ENCODE measurements around the gene PSD2.

The PSD2 gene

DNA sequence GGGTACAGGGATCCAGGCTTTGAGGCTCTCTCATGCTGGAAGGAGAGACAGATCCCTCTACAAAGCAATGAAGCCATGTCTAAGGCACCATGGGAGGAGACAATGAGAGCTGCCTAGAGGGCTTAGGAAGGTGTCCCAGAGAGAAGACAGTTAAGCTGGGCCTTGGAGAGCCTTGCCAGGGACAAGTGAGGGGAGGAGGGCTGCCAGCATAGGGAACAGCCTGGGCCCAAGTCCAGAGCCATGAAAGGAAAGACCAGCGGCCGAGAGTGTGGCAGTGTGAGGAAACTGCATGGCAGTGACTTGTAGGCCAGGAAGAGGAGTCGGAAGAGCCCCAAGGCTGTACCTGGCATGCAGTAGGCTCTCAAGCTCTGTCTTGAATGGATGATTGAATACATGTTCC is 88.5 kb downstream of the PSD2 start:
- DNase-seq: no peak

GRCh38 chr5:139884734-139885133 is 89.1 kb downstream of the PSD2 start:
- DNase-seq: no peak

DNA sequence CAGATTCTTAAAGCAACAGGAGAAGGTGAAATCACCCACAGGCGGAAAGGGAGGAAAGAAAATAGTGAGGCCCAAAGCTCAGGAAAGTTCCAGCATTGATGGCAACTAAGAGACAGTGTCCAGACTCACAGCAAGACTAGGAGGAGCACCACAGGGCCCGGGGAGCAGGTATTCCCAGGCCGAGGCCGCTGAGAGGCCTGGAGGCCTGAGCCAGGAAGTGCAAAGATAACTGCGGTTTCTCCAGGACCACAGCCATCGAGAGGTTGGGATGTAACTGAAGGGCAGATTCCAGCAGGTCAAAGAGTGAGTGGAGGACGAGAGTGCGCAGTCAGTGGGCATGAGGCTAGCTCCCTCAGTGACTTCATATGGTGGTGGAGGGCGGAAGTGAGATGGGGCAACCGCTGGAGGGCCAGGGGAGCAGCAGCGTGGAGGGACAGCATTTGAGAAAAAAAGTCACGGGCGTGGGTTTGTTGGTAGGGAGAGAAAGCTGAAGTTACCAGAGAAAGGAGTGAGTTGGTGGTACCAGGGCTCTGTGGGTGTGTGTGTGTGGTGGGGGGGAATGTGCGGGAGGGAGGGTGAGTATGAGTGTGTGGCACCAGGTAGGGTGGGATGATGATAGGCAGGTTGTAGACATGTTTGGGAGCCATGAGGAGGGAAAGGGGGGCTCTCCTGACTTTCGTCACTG is 89.7 kb downstream of the PSD2 start:
- no peak for DNase-seq

GRCh38 chr5:139885857-139886208 is 90.2 kb downstream of the PSD2 start:
- no peak for DNase-seq

DNA sequence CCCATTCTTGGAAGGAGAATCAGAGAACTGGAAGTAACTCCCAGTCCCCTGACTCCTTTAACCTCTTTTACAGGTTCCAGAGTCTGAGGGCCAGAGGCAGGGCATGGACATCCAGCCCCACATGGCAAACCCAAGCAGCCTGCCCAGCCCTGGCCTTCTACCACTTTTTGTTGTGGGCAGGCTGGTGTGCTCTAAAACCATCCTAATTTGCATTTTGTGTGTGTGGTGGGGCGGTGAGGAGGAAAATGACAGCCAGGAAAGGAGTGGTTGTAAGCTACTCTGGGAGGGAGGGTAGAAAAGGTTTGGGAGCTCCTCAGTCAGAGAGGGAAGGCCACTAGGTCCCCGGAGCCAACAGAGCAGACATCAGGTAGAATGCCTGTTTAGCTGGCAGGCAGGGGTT is 90.6 kb downstream of the PSD2 start:
- no peak for DNase-seq

DNA sequence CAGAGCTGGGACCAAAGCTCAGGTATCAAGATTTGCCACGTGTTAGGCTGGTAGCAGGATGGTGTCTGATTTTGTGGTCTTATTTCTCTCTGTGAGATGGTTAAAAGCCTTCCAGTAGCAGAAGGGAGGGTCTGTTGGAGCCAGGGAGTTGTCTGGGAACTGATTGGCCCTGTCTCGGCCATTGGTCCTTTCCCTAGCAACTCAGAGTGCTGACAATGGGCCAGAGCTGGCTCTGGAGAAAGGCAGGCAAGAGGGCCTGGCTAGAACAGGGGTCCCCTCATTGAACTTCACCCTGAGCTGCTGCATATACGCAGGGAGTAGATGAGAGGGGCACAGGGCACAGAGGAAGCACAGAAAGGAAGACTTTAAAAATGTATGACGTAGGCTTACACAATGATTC is 92.8 kb downstream of the PSD2 start:
- DNase-seq: no peak

GRCh38 chr5:139889410-139889809 is 93.8 kb downstream of the PSD2 start:
- no peak for DNase-seq

DNA sequence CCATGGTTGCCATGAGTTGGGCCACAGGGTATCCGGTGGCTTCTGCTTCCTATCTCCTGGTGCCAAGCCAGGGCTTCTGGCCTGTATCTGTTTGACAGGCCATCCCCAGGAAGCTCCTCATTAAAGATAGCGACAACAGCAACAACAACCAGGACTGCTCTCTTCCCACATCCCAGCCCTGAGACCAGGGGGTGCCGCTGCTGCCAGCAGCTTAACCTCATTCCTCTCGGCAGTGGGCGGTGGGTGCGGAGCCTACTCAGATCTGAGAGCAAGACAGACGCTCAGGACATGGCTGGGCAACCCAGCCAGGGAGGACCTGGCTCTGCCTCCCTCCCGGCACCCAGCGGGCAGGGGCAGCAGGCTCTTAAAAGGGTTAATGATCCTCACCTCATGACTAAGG is 98.3 kb downstream of the PSD2 start:
- DNase-seq: no peak

All from inflammatory macrophage treated with lipopolysaccharide for 1 hour (primary cell).